ENCODE measurements around the gene ARID4B. TPM values are rescaled to one million over a fixed set of nuclear protein-coding genes. Genes with fewer than 3 reads are reported as not detected.

ARID4B gene
- total and polyA plus RNA-seq, 2 donors (not counting 3 experiments of a cell fraction or from before 2014, with no cell fraction given) = 6.7 to 40.7 TPM

DNA sequence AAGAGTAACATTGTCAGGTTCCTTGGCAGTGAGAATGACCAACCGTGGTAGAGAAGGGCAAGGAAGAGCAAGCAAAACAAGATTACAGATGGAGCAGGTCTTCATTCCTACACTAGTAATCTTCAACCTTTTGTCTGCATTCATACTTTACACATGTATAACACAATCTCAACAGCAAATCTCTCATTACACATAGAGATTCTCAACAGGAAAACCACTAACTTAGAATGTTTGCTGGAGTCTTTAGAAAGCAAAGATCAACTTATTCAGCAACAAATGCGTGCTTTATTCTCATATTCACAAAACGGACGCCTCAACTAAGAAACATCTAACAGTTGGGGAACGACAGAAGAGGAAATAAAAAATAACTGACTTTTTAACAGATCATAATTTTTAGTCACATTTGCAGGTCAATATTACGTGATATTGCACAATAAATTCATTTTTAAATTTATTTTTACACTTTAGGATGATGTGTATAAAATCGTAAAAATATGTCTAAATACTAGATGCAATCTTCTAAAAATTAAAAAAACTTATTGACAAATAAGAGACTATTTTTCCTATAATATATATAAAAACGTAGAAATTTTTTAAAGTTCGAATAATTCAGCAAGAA, 82.9 kb downstream of the ARID4B start:
- Histone ChIP-seq H3K4me3 (replicated peaks in 1 of 3; ENCODE audit: insufficient read depth in 1 of 3, low read depth in 1 of 3, low read length in 3 of 3) (no peak overlapping the region), H3K4me1 (ENCODE audit: control insufficient read depth, extremely low read depth, insufficient read depth, low read length) (peaks cover 20% of the 10 kb centered on the region), H3K27ac (ENCODE audit: insufficient read depth, low read depth, low read length) (no peak overlapping the region), H3K36me3 (ENCODE audit: control insufficient read depth in 2 of 2, extremely low read depth in 1 of 2, insufficient read depth in 2 of 2, low read length in 2 of 2) (peaks cover 3 to 7% of the 10 kb centered on the region in 2 experiments), H3K79me2 (ENCODE audit: control insufficient read depth, insufficient read depth, low read length) (peaks cover 6% of the 10 kb centered on the region), H3K4me2 (ENCODE audit: insufficient read depth, low read length) (no peak overlapping the region), H4K20me1 (replicated peaks; ENCODE audit: control insufficient read depth, extremely low read depth, insufficient read depth, low read length) (no peaks in the 10 kb centered on the region), H3K27me3 (ENCODE audit: control insufficient read depth in 2 of 2, insufficient read depth in 2 of 2, low read length in 2 of 2) (no peaks in the 10 kb centered on the region), H3K9me1 (replicated peaks; ENCODE audit: control insufficient read depth, extremely low read depth, insufficient read depth, low read length) (peaks cover 2% of the 10 kb centered on the region), H3K9me3 (replicated peaks; ENCODE audit: control insufficient read depth, insufficient read depth, low read length) (no peaks in the 10 kb centered on the region), H2AFZ (ENCODE audit: low read depth, low read length) (no peak overlapping the region), H3K9ac (replicated peaks; ENCODE audit: extremely low read depth, insufficient read depth, low read length) (no peak overlapping the region)
- no peak for TF ChIP-seq POLR2AphosphoS5 (IDR thresholded peaks at IDR 0.05; ENCODE audit: insufficient read depth, low read depth, low read length)
- TF ChIP-seq MYC (IDR thresholded peaks at IDR 0.05; ENCODE audit: low read depth, low read length) = no peak
- no peak for TF ChIP-seq POLR2A (IDR thresholded peaks at IDR 0.05; ENCODE audit: low read depth, low read length)
- no peak for TF ChIP-seq GATA2 (IDR thresholded peaks at IDR 0.05; ENCODE audit: insufficient read depth, insufficient read length, low read depth, low read length)
- DNase-seq (ENCODE audit: low read depth, low spot score) (no peak), FAIRE-seq (no peak)
- BruUV-seq (replicated peaks) = no TSS peak
- ChIA-PET CTCF (no interaction called here), POLR2A (no interaction called here)
- dilution Hi-C loops (cut with MboI; ENCODE audit: extremely low pct_ligation_motif_present, low sequenced_read_pairs) (no loop called here), intact Hi-C loops (cut with micrococcal nuclease) (no loop called here)

DNA sequence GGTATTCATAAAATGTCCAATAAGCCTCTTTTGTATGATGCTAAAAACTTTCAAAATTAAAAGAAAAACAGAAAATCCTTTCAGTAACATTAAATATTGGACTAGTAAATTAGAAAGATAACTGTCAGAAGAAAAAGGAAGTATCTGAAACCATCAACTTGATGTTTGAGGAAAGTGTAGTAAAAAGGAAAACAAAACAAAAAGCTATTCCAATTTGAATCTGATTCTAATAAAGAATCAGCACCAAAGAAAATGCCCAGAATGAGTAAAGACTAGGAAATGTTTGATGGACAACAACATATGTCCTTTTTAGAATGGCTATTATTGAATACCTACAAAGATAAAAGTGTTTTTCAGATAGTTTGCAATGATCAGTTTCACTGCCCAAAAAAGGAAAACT, 87.0 kb downstream of the ARID4B start:
- ChIA-PET POLR2A (no interaction called here), CTCF (interaction anchor here (0.9 to 2.3 kb wide), 2 partner anchors 9 to 174 kb away, joined by 3 to 10 read pairs; no protein-coding TSS in a partner anchor)
- FAIRE-seq (no peak), DNase-seq (ENCODE audit: low read depth, low spot score) (no peak)
- Histone ChIP-seq H3K27me3 (ENCODE audit: control insufficient read depth in 2 of 2, insufficient read depth in 2 of 2, low read length in 2 of 2) (no peaks in the 10 kb centered on the region), H3K79me2 (ENCODE audit: control insufficient read depth, insufficient read depth, low read length) (peaks cover 6% of the 10 kb centered on the region), H3K9ac (replicated peaks; ENCODE audit: extremely low read depth, insufficient read depth, low read length) (no peak overlapping the region), H3K4me3 (replicated peaks in 1 of 3; ENCODE audit: insufficient read depth in 1 of 3, low read depth in 1 of 3, low read length in 3 of 3) (no peak overlapping the region), H3K9me3 (replicated peaks; ENCODE audit: control insufficient read depth, insufficient read depth, low read length) (no peaks in the 10 kb centered on the region), H2AFZ (ENCODE audit: low read depth, low read length) (no peak overlapping the region), H3K27ac (ENCODE audit: insufficient read depth, low read depth, low read length) (no peak overlapping the region), H3K4me2 (ENCODE audit: insufficient read depth, low read length) (no peak overlapping the region), H3K4me1 (ENCODE audit: control insufficient read depth, extremely low read depth, insufficient read depth, low read length) (peaks cover 4% of the 10 kb centered on the region), H3K9me1 (replicated peaks; ENCODE audit: control insufficient read depth, extremely low read depth, insufficient read depth, low read length) (peaks cover 2% of the 10 kb centered on the region), H3K36me3 (ENCODE audit: control insufficient read depth in 2 of 2, extremely low read depth in 1 of 2, insufficient read depth in 2 of 2, low read length in 2 of 2) (peaks cover 8 to 9% of the 10 kb centered on the region in 2 experiments), H4K20me1 (replicated peaks; ENCODE audit: control insufficient read depth, extremely low read depth, insufficient read depth, low read length) (no peaks in the 10 kb centered on the region)
- BruUV-seq (replicated peaks) = no TSS peak
- dilution Hi-C loops (cut with MboI; ENCODE audit: extremely low pct_ligation_motif_present, low sequenced_read_pairs) (no loop called here), intact Hi-C loops (cut with micrococcal nuclease) (no loop called here)
- no peak for TF ChIP-seq GATA2 (IDR thresholded peaks at IDR 0.05; ENCODE audit: insufficient read depth, insufficient read length, low read depth, low read length)
